Panc1 (cell line): Measurements from ENCODE around the gene TMEM184A. TPM values are rescaled to one million over a fixed set of nuclear protein-coding genes. Genes with fewer than 3 reads are reported as not detected.

Source experiments
- ATAC-seq: fragments of 200-7000 bp; cut with Tn5 transposase; 2 replicates; pipeline ENCODE4 v1.9.1; 2020; ENCODE audit warnings: mild to moderate bottlenecking, moderate library complexity
- BruUV-seq: library from RNA; stranded (reverse); fragments of 400-500 nt; replicated peaks from 2 replicates; lab custom pipeline; 2021; lab: Mats Ljungman, UMichigan
- CTCF ChIA-PET: fragments of 300-600 bp; sonication (Branson Sonifier 250); formaldehyde crosslinking; loops from one replicate; lab custom pipeline; 2022; ENCODE audit warnings: antibody characterized with exemption; lab: Charles Lee
- POLR2A ChIA-PET: fragments of 300-600 bp; sonication (Branson Sonifier 250); formaldehyde crosslinking; loops from one replicate; lab custom pipeline; 2022; ENCODE audit warnings: antibody characterized with exemption; lab: Charles Lee
- DNase-seq: peaks from one replicate; pipeline ENCODE4 v3.0.0-alpha.2; 2010; ENCODE audit warnings: low read depth, low spot score
- H3K27ac ChIP-seq: 2 replicates; pipeline ENCODE4 v1.5.1; 2011; ENCODE audit warnings: mild to moderate bottlenecking, low read length, inconsistent platforms
- H3K27me3 ChIP-seq: fragments of 200-500 bp; sonication (Bioruptor generic); 2 replicates; pipeline ENCODE4 v1.6.0; 2014; ENCODE audit warnings: low read length, inconsistent platforms; ENCODE audit not compliant: control insufficient read depth, insufficient read depth
- H3K36me3 ChIP-seq: fragments of 200-500 bp; sonication (Bioruptor generic); 2 replicates; pipeline ENCODE4 v1.5.1; 2014; ENCODE audit warnings: inconsistent platforms, mild to moderate bottlenecking, low read length, moderate library complexity; ENCODE audit not compliant: control insufficient read depth, insufficient read depth
- H3K4me1 ChIP-seq: 2 replicates; pipeline ENCODE4 v1.5.1; 2011; ENCODE audit warnings: inconsistent platforms, mild to moderate bottlenecking, low read length, moderate library complexity; ENCODE audit not compliant: control insufficient read depth, insufficient read depth
- H3K4me3 ChIP-seq, 2 experiments: 2 replicates each; pipeline ENCODE4 v1.5.1; 2011 to 2012; ENCODE audit warnings: low read depth in 2 of 2, low read length in 2 of 2, mild to moderate bottlenecking in 2 of 2, inconsistent platforms in 1 of 2, moderate library complexity in 1 of 2
- H3K9me3 ChIP-seq: fragments of 200-500 bp; sonication (Bioruptor generic); 2 replicates; pipeline ENCODE4 v1.5.1; 2014; ENCODE audit warnings: low read depth, mild to moderate bottlenecking, inconsistent platforms, low read length, moderate library complexity; ENCODE audit not compliant: control insufficient read depth, insufficient read depth
- CTCF ChIP-seq: fragments of 450-650 bp; IDR thresholded peaks from 2 replicates; pipeline ENCODE4 v1.5.1; 2017; ENCODE audit warnings: mild to moderate bottlenecking
- POLR2AphosphoS5 ChIP-seq: IDR thresholded peaks from 2 replicates; pipeline ENCODE4 v1.6.1; 2012; ENCODE audit warnings: mild to moderate bottlenecking, low read depth, low read length, moderate library complexity
- REST ChIP-seq, 2 experiments: IDR thresholded peaks; 2 replicates each; pipeline ENCODE4 v1.6.1; 2011 to 2012; ENCODE audit warnings: low read depth in 2 of 2, control low read depth in 1 of 2, low read length in 1 of 2, mild to moderate bottlenecking in 1 of 2, moderate library complexity in 1 of 2; ENCODE audit not compliant: insufficient read depth in 1 of 2
- SIN3A ChIP-seq: IDR thresholded peaks from 2 replicates; pipeline ENCODE4 v1.6.1; 2012; ENCODE audit warnings: low read depth, mild to moderate bottlenecking, low read length, moderate library complexity, borderline replicate concordance; ENCODE audit not compliant: insufficient read depth
- TCF7L2 ChIP-seq: IDR thresholded peaks from 2 replicates; pipeline ENCODE4 v1.6.1; 2011; ENCODE audit warnings: mild to moderate bottlenecking, low read depth, low read length, inconsistent platforms
- in situ Hi-C: cut with HindIII; loops from 2 replicates; pipeline ENCODE4 v1.10.0; 2016; ENCODE audit warnings: low sequenced_read_pairs, low pct_unique_long_range_greater_than_20kb
- intact Hi-C: fragments of 100-400 bp; cut with micrococcal nuclease; formaldehyde crosslinking; loops from one replicate; pipeline ENCODE4 v1.10.0; 2022; ENCODE audit not compliant: unreplicated experiment
- total RNA-seq: library from RNA; stranded (reverse); gene quantifications from one replicate; pipeline ENCODE4 v1.2.1, GENCODE V29; 2021; ENCODE audit not compliant: unreplicated experiment

The TMEM184A gene
- total RNA-seq, 1 experiment from 2014 or later = 9.2 TPM

GRCh38 chr7:1557771-1558170, 1.8 kb upstream of the TMEM184A start:
- ChIA-PET POLR2A (no interaction called here), CTCF (no interaction called here)
- H3K27me3 ChIP-seq = no peaks in the 10 kb centered on the region
- peaks cover 38% of the 10 kb centered on the region for H3K4me1 ChIP-seq
- BruUV-seq = no TSS peak
- peak overlapping the region; percentile 37; the same call in 1 of the 2 replicates for H3K27ac ChIP-seq
- DNase-seq (no peak), ATAC-seq (no peak)
- TF ChIP-seq CTCF (no peak), SIN3A (no peak), TCF7L2 (no peak), POLR2AphosphoS5 (no peak), REST (IDR thresholded peaks at IDR 0.05; ENCODE audit: insufficient read depth in 1 of 2, low read depth in 2 of 2, low read length in 1 of 2) (no peak; a peak in 1 of 4 replicates)
- H3K9me3 ChIP-seq = no peaks in the 10 kb centered on the region
- in situ Hi-C loops = no loop called here
- intact Hi-C loops = no loop called here
- no peaks in the 10 kb centered on the region for H3K36me3 ChIP-seq
- H3K4me3 ChIP-seq = no peak overlapping the region

GRCh38 chr7:1557006-1557405, 1.0 kb upstream of the TMEM184A start:
- no peak overlapping the region for H3K27ac ChIP-seq

More at GRCh38 chr7:1557006-1557405, 1.0 kb upstream of the TMEM184A start:
- Histone ChIP-seq H3K27me3 (no peaks in the 10 kb centered on the region), H3K36me3 (no peaks in the 10 kb centered on the region), H3K4me1 (peaks cover 38% of the 10 kb centered on the region), H3K4me3 (no peak overlapping the region), H3K9me3 (no peaks in the 10 kb centered on the region)
- ATAC-seq (no peak), DNase-seq (no peak)
- in situ Hi-C loops = no loop called here
- intact Hi-C loops = no loop called here
- POLR2A ChIA-PET = no interaction called here
- CTCF ChIA-PET = interaction anchor here (1.4 kb wide), 1 partner anchor 52 kb away, joined by 4 read pairs; no protein-coding TSS in a partner anchor
- TF ChIP-seq REST (IDR thresholded peaks at IDR 0.05; ENCODE audit: insufficient read depth in 1 of 2, low read depth in 2 of 2, low read length in 1 of 2) = no peak
- no peak for TF ChIP-seq SIN3A
- no peak for TF ChIP-seq CTCF
- no peak for TF ChIP-seq TCF7L2
- TF ChIP-seq POLR2AphosphoS5 = no peak
- BruUV-seq = no TSS peak
